Measurements from ENCODE around the gene HSCB. TPM values are rescaled to one million over a fixed set of nuclear protein-coding genes. Genes with fewer than 3 reads are reported as not detected.
A peak's percentile ranks its signal among the peaks of the same experiment; 100 is the strongest.
"Not testable (repeated sequence)": the region's sequence is repeated elsewhere in the genome, so short reads cannot be mapped to it uniquely, and the experiment has no call there.

HSCB gene
- total RNA-seq, 1 donor from 2014 or later = 9.8 TPM

- Histone ChIP-seq H3K9me3 (replicated peaks) (no peaks in the 10 kb centered on the region), H3K27me3 (ENCODE audit: low read depth) (no peaks in the 10 kb centered on the region), H3K36me3 (no peaks in the 10 kb centered on the region), H3K4me3 (no peak overlapping the region), H3K27ac (replicated peaks) (no peak overlapping the region), H3K4me1 (no peaks in the 10 kb centered on the region)
- DNase-seq = no peak
- intact Hi-C loops (cut with micrococcal nuclease) = no loop called here
- TF ChIP-seq CTCF (IDR thresholded peaks at IDR 0.05; ENCODE audit: borderline replicate concordance) = no peak
Measured at GRCh38 chr22:28730179-28730578, 11.7 kb upstream of the HSCB start.

GRCh38 chr22:28734393-28734792 is 7.4 kb upstream of the HSCB start:
- intact Hi-C loops (cut with micrococcal nuclease) = no loop called here

GRCh38 chr22:28736301-28737155 is 5.3 kb upstream of the HSCB start:
- intact Hi-C loops (cut with micrococcal nuclease) = no loop called here
- Histone ChIP-seq H3K9me3 (replicated peaks) (no peaks in the 10 kb centered on the region), H3K4me1 (peaks cover 6% of the 10 kb centered on the region), H3K27me3 (ENCODE audit: low read depth) (no peaks in the 10 kb centered on the region), H3K36me3 (no peaks in the 10 kb centered on the region), H3K27ac (replicated peaks) (no peak overlapping the region), H3K4me3 (no peak overlapping the region)
- no peak for DNase-seq
- no peak for TF ChIP-seq CTCF (IDR thresholded peaks at IDR 0.05; ENCODE audit: borderline replicate concordance)

More at GRCh38 chr22:28734393-28734792, 7.4 kb upstream of the HSCB start:
- Histone ChIP-seq H3K36me3 (no peaks in the 10 kb centered on the region), H3K27me3 (ENCODE audit: low read depth) (no peaks in the 10 kb centered on the region), H3K27ac (replicated peaks) (no peak overlapping the region), H3K4me3 (no peak overlapping the region), H3K9me3 (replicated peaks) (no peaks in the 10 kb centered on the region), H3K4me1 (no peaks in the 10 kb centered on the region)
- no peak for DNase-seq
- no peak for TF ChIP-seq CTCF (IDR thresholded peaks at IDR 0.05; ENCODE audit: borderline replicate concordance)

- intact Hi-C loops (cut with micrococcal nuclease) = no loop called here
- Histone ChIP-seq H3K4me3 (no peak overlapping the region), H3K9me3 (replicated peaks) (no peaks in the 10 kb centered on the region), H3K4me1 (peaks cover 13% of the 10 kb centered on the region), H3K36me3 (no peaks in the 10 kb centered on the region), H3K27me3 (ENCODE audit: low read depth) (no peaks in the 10 kb centered on the region), H3K27ac (replicated peaks) (no peak overlapping the region)
- DNase-seq = no peak
- TF ChIP-seq CTCF (IDR thresholded peaks at IDR 0.05; ENCODE audit: borderline replicate concordance) = no peak
Measured at GRCh38 chr22:28737701-28738100, 4.1 kb upstream of the HSCB start.

- H3K36me3 ChIP-seq; H3K27ac ChIP-seq (replicated peaks); H3K4me3 ChIP-seq; H3K9me3 ChIP-seq (replicated peaks); DNase-seq; intact Hi-C loops (cut with micrococcal nuclease); H3K27me3 ChIP-seq (ENCODE audit: low read depth): not testable (repeated sequence)
- H3K4me1 ChIP-seq = peaks cover 22% of the 10 kb centered on the region
Measured at GRCh38 chr22:28738876-28739275, 3.0 kb upstream of the HSCB start.

- intact Hi-C loops (cut with micrococcal nuclease) = no loop called here
- no peak for DNase-seq
- TF ChIP-seq CTCF (IDR thresholded peaks at IDR 0.05; ENCODE audit: borderline replicate concordance) = no peak
- H3K27me3 ChIP-seq (ENCODE audit: low read depth) = no peaks in the 10 kb centered on the region
- H3K4me1 ChIP-seq = peaks cover 22% of the 10 kb centered on the region
- no peaks in the 10 kb centered on the region for H3K9me3 ChIP-seq (replicated peaks)
- peak overlapping the region; percentile 100 for H3K4me3 ChIP-seq
- peak overlapping the region; percentile 100 for H3K27ac ChIP-seq (replicated peaks)
- H3K36me3 ChIP-seq = peaks cover 27% of the 10 kb centered on the region
Measured at GRCh38 chr22:28741200-28741784, 547 bp upstream of the HSCB start.
